ENCODE results near the gene DIP2B.
A peak's percentile ranks its signal among the peaks of the same experiment; 100 is the strongest.

Gene DIP2B

GRCh38 chr12:50785406-50786001 lies 280.7 kb downstream of the DIP2B start:
- peaks cover 5% of the 10 kb centered on the region for H3K4me1 ChIP-seq
- no peak overlapping the region for H3K27ac ChIP-seq
- H3K79me2 ChIP-seq = peaks cover 17% of the 10 kb centered on the region
- H3K4me2 ChIP-seq (ENCODE audit: low read length) = no peak overlapping the region
- no peak overlapping the region for H2AFZ ChIP-seq
- no peak for TF ChIP-seq CTCF (IDR thresholded peaks at IDR 0.05)
- no peaks in the 10 kb centered on the region for H3K9me3 ChIP-seq (ENCODE audit: control insufficient read depth, low read length)
- H3K27me3 ChIP-seq (ENCODE audit: control insufficient read depth, insufficient read depth, low read length) = no peaks in the 10 kb centered on the region
- H3K9ac ChIP-seq = no peak overlapping the region
- H3K36me3 ChIP-seq (ENCODE audit: control insufficient read depth, insufficient read depth, low read length) = no peaks in the 10 kb centered on the region
- H3K4me3 ChIP-seq (ENCODE audit: low read depth, low read length) = no peak overlapping the region

- peaks cover 17% of the 10 kb centered on the region for H3K79me2 ChIP-seq
- H2AFZ ChIP-seq = no peak overlapping the region
- H3K9me3 ChIP-seq (ENCODE audit: control insufficient read depth, low read length) = no peaks in the 10 kb centered on the region
- no peaks in the 10 kb centered on the region for H3K36me3 ChIP-seq (ENCODE audit: control insufficient read depth, insufficient read depth, low read length)
- peaks cover 5% of the 10 kb centered on the region for H3K4me1 ChIP-seq
- no peak overlapping the region for H3K9ac ChIP-seq
- no peak overlapping the region for H3K4me3 ChIP-seq (ENCODE audit: low read depth, low read length)
- H3K27ac ChIP-seq = no peak overlapping the region
- no peak overlapping the region for H3K4me2 ChIP-seq (ENCODE audit: low read length)
- no peak for TF ChIP-seq CTCF (IDR thresholded peaks at IDR 0.05)
- H3K27me3 ChIP-seq (ENCODE audit: control insufficient read depth, insufficient read depth, low read length) = no peaks in the 10 kb centered on the region
Observed at GRCh38 chr12:50786498-50787231, 281.9 kb downstream of the DIP2B start.

- H3K4me2 ChIP-seq (ENCODE audit: low read length) = no peak overlapping the region
- H3K79me2 ChIP-seq = peaks cover 17% of the 10 kb centered on the region
- no peak overlapping the region for H3K27ac ChIP-seq
- H3K4me3 ChIP-seq (ENCODE audit: low read depth, low read length) = no peak overlapping the region
- no peak overlapping the region for H2AFZ ChIP-seq
- TF ChIP-seq CTCF (IDR thresholded peaks at IDR 0.05) = no peak
- H3K36me3 ChIP-seq (ENCODE audit: control insufficient read depth, insufficient read depth, low read length) = no peaks in the 10 kb centered on the region
- no peak overlapping the region for H3K9ac ChIP-seq
- peaks cover 5% of the 10 kb centered on the region for H3K4me1 ChIP-seq
- no peaks in the 10 kb centered on the region for H3K27me3 ChIP-seq (ENCODE audit: control insufficient read depth, insufficient read depth, low read length)
- H3K9me3 ChIP-seq (ENCODE audit: control insufficient read depth, low read length) = no peaks in the 10 kb centered on the region
Observed at GRCh38 chr12:50787618-50788017, 282.8 kb downstream of the DIP2B start.

GRCh38 chr12:50788561-50788960 lies 283.8 kb downstream of the DIP2B start:
- no peak overlapping the region for H3K27ac ChIP-seq
- no peak for TF ChIP-seq CTCF (IDR thresholded peaks at IDR 0.05)
- peaks cover 14% of the 10 kb centered on the region for H3K79me2 ChIP-seq
- H3K4me1 ChIP-seq = peaks cover 5% of the 10 kb centered on the region
- peak overlapping the region; percentile 21 for H3K4me2 ChIP-seq (ENCODE audit: low read length)
- no peaks in the 10 kb centered on the region for H3K36me3 ChIP-seq (ENCODE audit: control insufficient read depth, insufficient read depth, low read length)
- H3K9ac ChIP-seq = no peak overlapping the region
- H3K9me3 ChIP-seq (ENCODE audit: control insufficient read depth, low read length) = no peaks in the 10 kb centered on the region
- H3K27me3 ChIP-seq (ENCODE audit: control insufficient read depth, insufficient read depth, low read length) = no peaks in the 10 kb centered on the region
- H3K4me3 ChIP-seq (ENCODE audit: low read depth, low read length) = no peak overlapping the region
- no peak overlapping the region for H2AFZ ChIP-seq

- TF ChIP-seq CTCF (IDR thresholded peaks at IDR 0.05) = no peak
- Histone ChIP-seq H3K4me3 (ENCODE audit: low read depth, low read length) (no peak overlapping the region), H3K4me2 (ENCODE audit: low read length) (no peak overlapping the region)
Observed at GRCh38 chr12:50790081-50790480, 285.3 kb downstream of the DIP2B start.

More at GRCh38 chr12:50790081-50790480, 285.3 kb downstream of the DIP2B start:
- no peak overlapping the region for H2AFZ ChIP-seq
- no peaks in the 10 kb centered on the region for H3K9me3 ChIP-seq (ENCODE audit: control insufficient read depth, low read length)
- peaks cover 5% of the 10 kb centered on the region for H3K4me1 ChIP-seq
- H3K9ac ChIP-seq = no peak overlapping the region
- peaks cover 14% of the 10 kb centered on the region for H3K79me2 ChIP-seq
- no peaks in the 10 kb centered on the region for H3K27me3 ChIP-seq (ENCODE audit: control insufficient read depth, insufficient read depth, low read length)
- H3K36me3 ChIP-seq (ENCODE audit: control insufficient read depth, insufficient read depth, low read length) = no peaks in the 10 kb centered on the region
- no peak overlapping the region for H3K27ac ChIP-seq

Data from parathyroid adenoma (tissue), 2 donors.